A549 treated with CORT108297 at 1 μM for 4 hours (cell line): ENCODE measurements around the gene LIX1. TPM values are rescaled to one million over a fixed set of nuclear protein-coding genes. Genes with fewer than 3 reads are reported as not detected.

ENCODE experiments used
- total RNA-seq: library from RNA; stranded (reverse); fragments of 200-300 nt; extraction: Qiagen RNA extraction; gene quantifications from 5 replicates; pipeline ENCODE4 v1.2.3, GENCODE V29; 2022

LIX1 gene
- total RNA-seq, result not detected in 5 replicates

DNA sequence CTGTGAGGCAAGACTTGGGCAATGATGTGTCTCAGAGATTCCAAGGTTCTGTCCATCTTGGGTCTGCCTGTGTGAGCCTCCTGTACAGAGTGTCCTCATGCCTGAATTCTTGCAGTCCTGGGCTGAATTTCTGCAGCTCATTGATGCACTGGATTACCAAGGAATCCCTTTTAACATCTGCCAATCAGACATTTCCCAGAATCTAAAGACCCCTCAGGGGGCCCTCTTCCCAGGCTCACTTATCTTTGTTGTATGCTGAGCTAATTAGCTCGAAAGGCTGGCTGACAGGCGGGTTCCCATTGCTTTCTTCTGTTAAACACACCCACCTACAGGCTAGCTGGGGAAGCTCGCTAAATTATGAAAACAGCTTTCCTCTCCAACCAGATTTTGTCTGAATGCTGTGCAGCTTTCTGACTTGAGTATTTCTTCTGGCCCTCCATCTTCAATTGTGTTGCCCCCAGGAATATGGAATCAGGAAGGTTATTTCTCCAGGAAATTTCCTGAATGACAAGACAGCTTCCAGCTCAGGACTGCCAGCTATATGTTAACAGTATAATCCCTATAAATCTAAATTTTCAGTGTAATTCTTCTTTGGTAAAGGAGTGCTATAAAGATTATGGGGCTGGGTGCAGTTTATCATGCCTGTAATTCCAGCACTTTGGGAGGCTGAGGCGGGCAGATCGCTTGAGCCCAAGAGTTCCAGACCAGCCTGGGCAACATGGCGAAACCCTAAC lies at the start of gene LIX1:
TSS of gene LIX1 (minus strand) at position 91 of the 734 bp plus-strand sequence. CDS start at position 56, 35 bp downstream.

DNA sequence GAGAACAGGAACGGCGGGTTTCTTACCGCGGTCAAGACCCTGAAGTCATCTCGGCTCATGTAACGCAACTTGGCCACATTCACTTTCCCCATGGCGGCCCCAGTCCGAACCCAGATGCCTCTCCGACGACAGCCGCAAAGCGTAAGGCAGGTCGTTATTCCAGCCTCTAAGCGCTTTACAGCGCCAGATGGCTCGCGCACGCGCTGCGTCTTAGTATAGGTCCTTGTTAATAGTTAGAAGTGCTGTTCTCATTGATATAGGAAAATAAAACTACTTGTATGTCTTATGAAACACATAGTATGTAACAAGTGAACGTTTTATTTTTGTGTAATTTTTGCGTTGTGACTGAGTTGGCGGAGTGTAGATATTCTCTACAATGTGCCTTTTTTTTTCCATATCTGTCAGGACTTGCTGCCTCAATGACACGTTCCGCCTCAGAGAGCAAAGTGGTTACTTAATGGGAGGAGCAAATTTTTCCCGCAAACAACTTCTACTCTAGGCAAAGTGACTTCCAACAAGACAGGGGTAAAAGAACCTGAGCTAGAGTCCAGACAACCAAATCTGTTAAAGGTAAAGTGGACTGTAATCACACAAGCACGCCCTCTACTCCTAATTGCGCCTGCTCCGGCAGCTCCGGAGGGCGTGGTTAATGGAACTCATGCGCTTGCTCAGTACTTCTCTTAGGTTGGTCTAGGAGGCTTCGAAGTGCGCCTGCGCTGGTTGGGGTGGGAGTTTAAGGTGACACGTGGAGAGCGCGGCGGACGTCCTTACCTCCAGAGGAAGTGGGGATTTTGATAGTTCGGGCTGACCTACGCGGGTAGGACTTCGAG lies 40.9 kb upstream of the LIX1 start, which contains the start of gene RIOK2:
TSS of gene RIOK2 (minus strand) at position 148 of the 830 bp plus-strand sequence. CDS start at position 92, 56 bp downstream.

Other genes starting within 250 kb of the LIX1 start
- 5.8 to 8.7 TPM (median 7.5 TPM) in 5 replicates for gene LNPEP, start 206.5 kb downstream of the LIX1 start, total RNA-seq
- gene RIOK2, start 40.6 kb upstream of the LIX1 start, total RNA-seq, result 19.2 to 23.3 TPM (median 20.5 TPM) in 5 replicates